ENCODE results near the gene ARFIP2. TPM values are rescaled to one million over a fixed set of nuclear protein-coding genes. Genes with fewer than 3 reads are reported as not detected.

The ARFIP2 gene
- total and polyA plus RNA-seq, 5 donors: 21.4 to 30.0 (median 23.8) TPM

DNA sequence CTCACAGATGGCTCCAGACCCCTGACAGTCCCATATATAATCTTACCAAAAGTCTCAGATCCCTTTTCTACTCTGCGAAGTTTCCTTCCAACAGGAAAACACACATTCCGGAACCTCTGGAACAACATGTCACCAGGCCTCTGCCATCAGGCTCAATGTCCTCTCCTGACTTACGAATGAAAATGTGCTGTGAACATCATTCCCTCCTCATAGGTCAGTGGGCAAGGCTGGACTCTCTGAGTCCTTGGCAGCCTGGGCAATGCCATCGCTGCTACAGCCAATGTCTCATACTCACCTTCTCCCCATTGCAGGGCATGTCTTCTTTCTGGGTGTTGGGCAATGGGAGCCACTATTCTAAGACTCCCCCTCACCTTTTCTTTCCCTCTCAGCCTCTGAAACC lies 38.7 kb downstream of the ARFIP2 start:
- H3K4me1 ChIP-seq (ENCODE audit: control insufficient read depth, insufficient read depth, low read length): no peaks in the 10 kb centered on the region
- no peak for DNase-seq
- no peak for ATAC-seq
- H3K27ac ChIP-seq (ENCODE audit: low read length): no peak overlapping the region
- WGBS: 86% methylated on average over 4 of the region's 4 CpGs
- H3K4me3 ChIP-seq (ENCODE audit: low read length): no peak overlapping the region
- no peaks in the 10 kb centered on the region for H3K27me3 ChIP-seq (ENCODE audit: control insufficient read depth, insufficient read depth)
- intact Hi-C loops (cut with DNase I): loop anchor here in 3 of 4 donors (2.0 to 10.0 kb wide), 3 partner anchors 22 to 62 kb away; no protein-coding TSS in a partner anchor
- H3K9me3 ChIP-seq (ENCODE audit: control insufficient read depth, low read length): no peaks in the 10 kb centered on the region

DNA sequence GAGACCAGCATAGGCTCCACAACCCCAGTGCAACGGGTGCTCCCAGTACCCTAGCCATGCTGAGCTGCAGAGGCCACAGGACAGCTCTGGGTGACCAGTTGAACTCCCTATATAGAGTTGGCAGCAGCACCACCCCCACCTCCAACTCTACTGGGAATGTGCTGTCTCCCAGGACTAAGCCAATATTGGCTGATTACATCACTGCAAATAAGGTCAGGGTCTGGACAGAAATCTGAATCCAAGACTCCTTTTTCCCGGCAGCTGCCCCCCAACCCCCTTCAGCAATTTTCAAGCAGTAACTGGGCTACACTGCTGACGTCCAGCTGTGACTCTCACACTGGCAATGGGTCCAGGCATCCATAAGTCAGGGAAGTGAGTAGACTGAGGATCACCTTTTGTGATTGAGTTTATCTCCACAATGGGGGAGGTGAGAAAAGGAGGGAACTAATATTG lies 40.2 kb downstream of the ARFIP2 start, which contains the start of gene HPX:
Gene HPX (minus strand): TSS at position 82 of the 453 bp plus-strand sequence. CDS start 24 bp downstream, at position 58.
- no peak within 1 kb of the TSS for H3K27ac ChIP-seq (ENCODE audit: low read length)

DNA sequence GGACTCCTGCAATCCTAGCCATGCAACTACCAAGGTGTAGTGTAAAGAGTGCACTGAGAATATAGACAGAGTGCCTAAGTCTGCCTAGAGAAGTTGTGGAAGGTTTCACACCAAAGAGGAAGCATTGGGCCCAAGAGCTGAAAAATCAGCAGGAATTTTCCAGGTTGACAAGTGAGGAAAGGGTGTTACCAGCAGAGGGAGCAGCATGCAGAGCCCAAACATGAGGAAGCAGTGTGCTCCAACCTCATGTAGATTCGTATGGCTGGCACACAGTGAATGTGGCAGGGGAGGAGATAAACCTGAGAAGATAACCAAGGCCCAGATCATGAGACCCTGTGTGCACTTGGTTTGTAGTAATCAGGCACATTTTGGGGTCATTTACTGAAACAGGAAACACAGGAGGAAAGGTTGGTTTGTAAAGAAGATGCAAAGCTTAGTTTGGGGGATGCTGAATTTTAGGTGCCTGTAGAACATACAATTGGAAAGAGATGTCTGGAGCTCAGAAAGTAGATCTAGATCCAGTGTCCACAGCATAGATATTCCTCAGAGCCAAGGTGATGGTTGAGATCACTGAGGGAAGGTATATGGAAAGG lies 42.1 kb downstream of the ARFIP2 start:
- intact Hi-C loops (cut with DNase I): loop anchor here in 2 of 4 donors (5.0 kb wide), 2 partner anchors 57 to 68 kb away; no protein-coding TSS in a partner anchor
- DNase-seq (peak in 2 of 3 donors; percentile 36 to 71), ATAC-seq (peak; percentile 39 to 59)
- H3K4me3 ChIP-seq (ENCODE audit: low read length): no peak overlapping the region
- 0% methylated on average over 1 of the region's 1 CpG for WGBS
- H3K27ac ChIP-seq (ENCODE audit: low read length): no peak overlapping the region
- H3K4me1 ChIP-seq (ENCODE audit: control insufficient read depth, insufficient read depth, low read length): no peaks in the 10 kb centered on the region
- no peaks in the 10 kb centered on the region for H3K9me3 ChIP-seq (ENCODE audit: control insufficient read depth, low read length)
- no peaks in the 10 kb centered on the region for H3K27me3 ChIP-seq (ENCODE audit: control insufficient read depth, insufficient read depth)

More for the DNA sequence above, 40.2 kb downstream of the ARFIP2 start, which contains the start of gene HPX:
- no peaks in the 10 kb centered on the region for H3K27me3 ChIP-seq (ENCODE audit: control insufficient read depth, insufficient read depth)
- H3K9me3 ChIP-seq (ENCODE audit: control insufficient read depth, low read length): no peaks in the 10 kb centered on the region
- H3K4me3 ChIP-seq (ENCODE audit: low read length): no peak within 1 kb of the TSS
- ATAC-seq (no peak), DNase-seq (no peak)
- WGBS: 65% methylated on average over 3 of the region's 3 CpGs
- no peaks in the 10 kb centered on the region for H3K4me1 ChIP-seq (ENCODE audit: control insufficient read depth, insufficient read depth, low read length)
- intact Hi-C loops (cut with DNase I): loop anchor here in 3 of 4 donors (5.0 to 10.0 kb wide), 2 partner anchors 59 to 64 kb away; no protein-coding TSS in a partner anchor

- 61% methylated on average over 3 of the region's 3 CpGs for WGBS
- intact Hi-C loops (cut with DNase I): loop anchor here in 2 of 4 donors (5.0 kb wide), 2 partner anchors 56 to 69 kb away; no protein-coding TSS in a partner anchor
- DNase-seq (no peak), ATAC-seq (no peak)
- H3K27ac ChIP-seq (ENCODE audit: low read length): no peak overlapping the region
- H3K4me1 ChIP-seq (ENCODE audit: control insufficient read depth, insufficient read depth, low read length): no peaks in the 10 kb centered on the region
- H3K27me3 ChIP-seq (ENCODE audit: control insufficient read depth, insufficient read depth): no peaks in the 10 kb centered on the region
- no peaks in the 10 kb centered on the region for H3K9me3 ChIP-seq (ENCODE audit: control insufficient read depth, low read length)
- no peak overlapping the region for H3K4me3 ChIP-seq (ENCODE audit: low read length)
Observed at GRCh38 chr11:6437993-6438392, 43.1 kb downstream of the ARFIP2 start.

DNA sequence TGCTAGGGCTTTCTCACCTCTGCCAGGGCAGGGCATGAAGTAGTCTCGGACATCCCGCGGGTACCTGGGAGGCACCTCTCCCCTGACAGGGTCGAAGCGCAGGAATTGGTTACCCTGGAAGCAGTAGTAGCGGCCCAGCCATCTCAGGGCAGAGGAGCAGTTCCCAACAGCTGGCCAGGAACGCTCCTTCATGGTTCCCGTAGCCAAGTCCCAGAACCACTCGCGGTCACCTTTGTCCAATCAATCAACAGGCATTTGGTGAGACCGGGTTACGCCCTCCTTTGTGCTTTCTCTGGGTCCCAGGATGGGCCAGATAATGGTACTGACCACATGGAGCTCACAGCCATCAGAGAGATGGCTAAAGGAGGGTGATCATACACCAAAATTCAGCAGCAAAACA lies 43.7 kb downstream of the ARFIP2 start:
- ATAC-seq: no peak
- Histone ChIP-seq H3K27ac (ENCODE audit: low read length) (no peak overlapping the region), H3K4me1 (ENCODE audit: control insufficient read depth, insufficient read depth, low read length) (no peaks in the 10 kb centered on the region), H3K27me3 (ENCODE audit: control insufficient read depth, insufficient read depth) (no peaks in the 10 kb centered on the region), H3K9me3 (ENCODE audit: control insufficient read depth, low read length) (no peaks in the 10 kb centered on the region), H3K4me3 (ENCODE audit: low read length) (no peak overlapping the region)
- 90% methylated on average over 12 of the region's 12 CpGs for WGBS
- no peak for DNase-seq
- intact Hi-C loops (cut with DNase I): loop anchor here in 2 of 4 donors (5.0 kb wide), 2 partner anchors 55 to 70 kb away; no protein-coding TSS in a partner anchor

DNA sequence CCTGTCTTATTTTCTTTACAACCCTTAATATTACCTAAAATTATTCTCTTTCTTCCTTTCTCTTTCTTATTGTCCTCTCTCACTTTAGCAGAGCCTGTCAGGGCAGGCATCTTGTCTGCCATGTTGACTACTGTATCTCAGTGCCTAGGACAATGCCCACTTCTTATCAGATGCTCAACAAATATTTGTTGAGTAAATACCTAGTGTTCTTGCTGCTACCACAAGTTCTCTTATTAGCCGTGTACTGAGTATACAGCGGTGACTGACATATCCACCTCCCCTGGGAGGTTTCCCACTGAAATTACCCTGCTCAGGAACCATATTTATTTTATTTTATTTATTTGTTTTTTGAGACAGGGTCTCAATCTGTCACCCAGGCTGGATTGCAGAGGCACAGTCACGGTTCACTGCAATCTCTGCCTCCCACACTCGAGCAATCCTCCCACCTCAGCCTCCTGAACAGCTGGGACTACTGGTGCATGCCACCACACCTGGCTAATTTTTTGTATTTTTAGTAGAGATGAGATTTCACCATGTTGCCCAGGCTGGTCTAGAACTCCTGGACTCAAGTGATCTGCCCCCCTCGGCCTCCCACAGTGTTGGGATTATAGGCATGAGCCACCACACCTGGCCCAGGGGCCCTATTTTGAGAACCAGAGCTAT lies 47.0 kb downstream of the ARFIP2 start:
- no peak for ATAC-seq
- Histone ChIP-seq H3K9me3 (ENCODE audit: control insufficient read depth, low read length) (no peaks in the 10 kb centered on the region), H3K4me1 (ENCODE audit: control insufficient read depth, insufficient read depth, low read length) (no peaks in the 10 kb centered on the region), H3K27ac (ENCODE audit: low read length) (no peak overlapping the region), H3K27me3 (ENCODE audit: control insufficient read depth, insufficient read depth) (no peaks in the 10 kb centered on the region), H3K4me3 (ENCODE audit: low read length) (no peak overlapping the region)
- DNase-seq: no peak
- intact Hi-C loops (cut with DNase I): no loop called here
- 74% methylated on average over 5 of the region's 5 CpGs for WGBS

- intact Hi-C loops (cut with DNase I): no loop called here
- H3K4me1 ChIP-seq (ENCODE audit: control insufficient read depth, insufficient read depth, low read length): no peaks in the 10 kb centered on the region
- ATAC-seq: no peak
- H3K27ac ChIP-seq (ENCODE audit: low read length): no peak overlapping the region
- H3K27me3 ChIP-seq (ENCODE audit: control insufficient read depth, insufficient read depth): no peaks in the 10 kb centered on the region
- DNase-seq: no peak
- H3K4me3 ChIP-seq (ENCODE audit: low read length): no peak overlapping the region
- no peaks in the 10 kb centered on the region for H3K9me3 ChIP-seq (ENCODE audit: control insufficient read depth, low read length)
- 86% methylated on average over 3 of the region's 3 CpGs for WGBS
Observed at GRCh38 chr11:6431861-6432260, 49.3 kb downstream of the ARFIP2 start.

DNA sequence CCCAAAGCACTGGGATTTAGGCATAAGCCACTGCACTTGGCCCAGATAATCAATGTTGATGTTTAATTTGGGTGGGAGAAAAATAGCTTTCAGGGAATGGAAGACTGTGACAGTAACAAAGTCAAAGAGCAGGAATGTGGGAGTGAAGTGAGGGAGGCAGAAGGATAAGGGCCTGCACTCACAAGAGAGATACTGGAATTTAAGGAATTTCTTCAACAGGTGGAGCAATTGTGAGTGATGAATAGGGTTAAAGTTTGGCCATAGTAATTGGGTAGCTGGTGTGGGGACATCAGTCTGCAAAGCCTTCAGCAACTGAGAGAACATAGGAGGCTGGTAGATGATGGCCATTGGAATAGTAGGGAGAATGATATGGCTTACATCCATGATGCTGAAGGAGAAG lies 53.6 kb downstream of the ARFIP2 start:
- no peak for ATAC-seq
- no peaks in the 10 kb centered on the region for H3K4me1 ChIP-seq (ENCODE audit: control insufficient read depth, insufficient read depth, low read length)
- DNase-seq: no peak
- no peaks in the 10 kb centered on the region for H3K9me3 ChIP-seq (ENCODE audit: control insufficient read depth, low read length)
- no peak overlapping the region for H3K27ac ChIP-seq (ENCODE audit: low read length)
- intact Hi-C loops (cut with DNase I): no loop called here
- no peaks in the 10 kb centered on the region for H3K27me3 ChIP-seq (ENCODE audit: control insufficient read depth, insufficient read depth)
- no peak overlapping the region for H3K4me3 ChIP-seq (ENCODE audit: low read length)

Other genes starting within 250 kb of the ARFIP2 start
- 10 to 100 TPM; 14.1 to 18.8 (median 17.2) TPM for gene FHIP1B, start 246.7 kb downstream of the ARFIP2 start, total RNA-seq
- gene FHIP1B, start 246.7 kb downstream of the ARFIP2 start, polyA plus RNA-seq: 19.5 TPM
- gene CNGA4, start 242.2 kb downstream of the ARFIP2 start, total RNA-seq: under 1 TPM in 1 of 4 donors, not detected in 3; 0.19 TPM
- gene CNGA4, start 242.2 kb downstream of the ARFIP2 start, polyA plus RNA-seq: 0.16 TPM
- gene CCKBR, start 221.5 kb downstream of the ARFIP2 start, total RNA-seq: not detected
- 0.05 TPM for gene CCKBR, start 221.5 kb downstream of the ARFIP2 start, polyA plus RNA-seq
- 10 to 100 TPM; 40.4 to 54.2 (median 45.2) TPM for gene CAVIN3, start 160.8 kb downstream of the ARFIP2 start, total RNA-seq
- 72.4 TPM for gene CAVIN3, start 160.8 kb downstream of the ARFIP2 start, polyA plus RNA-seq
- gene SMPD1, start 90.9 kb downstream of the ARFIP2 start, total RNA-seq: 10 to 100 TPM; 60.6 to 67.7 (median 65.0) TPM
- 57.9 TPM for gene SMPD1, start 90.9 kb downstream of the ARFIP2 start, polyA plus RNA-seq
- 10 to 100 TPM; 80.6 to 83.9 (median 82.4) TPM for gene APBB1, start 62.2 kb downstream of the ARFIP2 start, total RNA-seq
- gene APBB1, start 62.2 kb downstream of the ARFIP2 start, polyA plus RNA-seq: 70.6 TPM
- gene HPX, start 40.3 kb downstream of the ARFIP2 start, total RNA-seq: 1 to 10 TPM in 1 of 4 donors, under 1 TPM in 2, not detected in 1; 0.45 to 1.0 (median 0.68) TPM
- 0.27 TPM for gene HPX, start 40.3 kb downstream of the ARFIP2 start, polyA plus RNA-seq
- gene TRIM3, start 7.4 kb downstream of the ARFIP2 start, total RNA-seq: 10 to 100 TPM; 10.9 to 12.5 (median 12.2) TPM
- gene TRIM3, start 7.4 kb downstream of the ARFIP2 start, polyA plus RNA-seq: 9.4 TPM
- gene TIMM10B, start 170 bp upstream of the ARFIP2 start, total RNA-seq: 10 to 100 TPM; 21.5 to 28.9 (median 26.0) TPM
- gene TIMM10B, start 170 bp upstream of the ARFIP2 start, polyA plus RNA-seq: 18.8 TPM
- 10 to 100 TPM in 1 of 4 donors, 1 to 10 TPM in 3; 5.4 to 10.9 (median 7.0) TPM for gene DNHD1, start 15.9 kb upstream of the ARFIP2 start, total RNA-seq
- gene DNHD1, start 15.9 kb upstream of the ARFIP2 start, polyA plus RNA-seq: 5.8 TPM
- 10 to 100 TPM; 15.8 to 21.7 (median 18.7) TPM for gene RRP8, start 122.3 kb upstream of the ARFIP2 start, total RNA-seq
- gene RRP8, start 122.3 kb upstream of the ARFIP2 start, polyA plus RNA-seq: 18.2 TPM
- 100 to 1,000 TPM; 176 to 196 (median 192) TPM for gene ILK, start 122.4 kb upstream of the ARFIP2 start, total RNA-seq
- 180 TPM for gene ILK, start 122.4 kb upstream of the ARFIP2 start, polyA plus RNA-seq
- 100 to 1,000 TPM in 2 of 4 donors, 10 to 100 TPM in 2; 96.9 to 115 (median 99.1) TPM for gene TAF10, start 130.9 kb upstream of the ARFIP2 start, total RNA-seq
- 100 TPM for gene TAF10, start 130.9 kb upstream of the ARFIP2 start, polyA plus RNA-seq
- gene TPP1, start 138.1 kb upstream of the ARFIP2 start, total RNA-seq: 10 to 100 TPM; 56.7 to 98.3 (median 78.2) TPM
- 52.6 TPM for gene TPP1, start 138.1 kb upstream of the ARFIP2 start, polyA plus RNA-seq
- gene DCHS1, start 174.5 kb upstream of the ARFIP2 start, total RNA-seq: 10 to 100 TPM; 12.4 to 19.2 (median 14.9) TPM
- gene DCHS1, start 174.5 kb upstream of the ARFIP2 start, polyA plus RNA-seq: 6.4 TPM
- 10 to 100 TPM; 36.7 to 45.1 (median 41.9) TPM for gene MRPL17, start 202.0 kb upstream of the ARFIP2 start, total RNA-seq
- gene MRPL17, start 202.0 kb upstream of the ARFIP2 start, polyA plus RNA-seq: 44.7 TPM

Data from right cardiac atrium (tissue), 5 donors.